ENCODE results near the gene SF3A2. TPM values are rescaled to one million over a fixed set of nuclear protein-coding genes. Genes with fewer than 3 reads are reported as not detected.
A peak's percentile ranks its signal among the peaks of the same experiment; 100 is the strongest.

SF3A2 gene
- total RNA-seq, 1 experiment from 2014 or later: 36.9 TPM

DNA sequence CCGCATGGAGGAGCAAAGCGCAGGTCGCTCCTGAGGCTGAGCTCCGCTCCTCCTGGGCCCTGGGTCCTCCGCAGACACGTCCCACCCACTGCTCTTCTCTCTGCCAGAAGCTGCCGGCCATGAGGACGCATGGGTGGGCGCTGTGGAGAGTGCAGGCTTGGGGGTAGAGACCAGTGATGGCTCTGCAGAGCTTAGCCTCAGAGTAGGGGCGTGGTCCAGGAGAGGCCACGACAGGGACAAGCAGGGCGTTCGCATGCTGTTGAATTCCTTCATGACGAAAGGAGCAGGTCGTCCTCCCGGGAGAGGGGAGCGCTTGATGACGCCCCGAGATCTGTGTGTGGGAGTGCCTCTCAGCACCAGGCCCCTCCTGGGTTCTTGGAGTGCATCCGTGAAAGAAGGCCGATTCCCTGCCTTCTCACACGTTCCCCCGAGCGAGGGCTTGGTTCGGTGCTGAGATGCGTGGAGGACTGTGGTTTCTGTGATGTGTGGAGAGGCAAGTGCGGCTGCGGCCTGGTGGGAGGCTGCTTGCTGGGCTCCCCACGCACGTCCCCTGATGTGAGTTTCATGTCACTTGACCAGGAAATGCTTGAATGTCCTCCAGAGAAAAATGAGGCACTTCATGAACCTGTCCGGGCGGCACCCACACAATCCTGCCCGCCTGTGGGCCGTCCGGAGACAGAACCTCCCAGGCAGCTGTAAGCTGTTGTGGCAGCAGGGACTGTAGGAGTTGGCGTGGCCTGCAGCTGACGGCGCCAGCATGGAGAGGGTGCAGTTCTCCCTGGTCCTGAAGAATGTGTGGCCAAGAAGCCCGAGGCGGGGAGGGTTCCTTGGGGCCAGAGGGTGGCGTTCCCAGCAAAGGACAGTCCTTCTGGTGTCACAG lies 4.5 kb downstream of the SF3A2 start:
- DNase-seq (ENCODE audit: low read depth): no peak

DNA sequence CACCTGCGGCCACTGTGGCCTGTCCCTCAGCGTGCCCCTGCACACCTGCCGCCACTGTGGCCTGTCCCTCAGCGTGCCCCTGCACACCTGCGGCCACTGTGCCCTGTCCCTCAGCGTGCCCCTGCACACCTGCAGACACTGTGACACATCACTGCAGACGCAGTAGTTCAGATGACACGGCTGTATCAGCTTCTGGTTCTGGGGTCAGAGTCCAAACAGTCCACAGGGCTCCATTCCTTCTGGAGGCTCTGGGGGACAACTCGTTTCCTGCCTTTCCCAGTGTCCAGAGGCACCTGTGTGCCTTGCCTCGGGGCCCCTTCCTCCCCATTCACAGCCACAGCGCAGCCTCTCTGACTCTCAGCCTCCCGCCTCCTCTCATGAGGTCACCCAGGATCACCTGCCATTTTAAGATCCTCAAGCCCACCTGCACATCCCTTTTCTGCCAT lies 5.5 kb downstream of the SF3A2 start:
- DNase-seq (ENCODE audit: low read depth): no peak

DNA sequence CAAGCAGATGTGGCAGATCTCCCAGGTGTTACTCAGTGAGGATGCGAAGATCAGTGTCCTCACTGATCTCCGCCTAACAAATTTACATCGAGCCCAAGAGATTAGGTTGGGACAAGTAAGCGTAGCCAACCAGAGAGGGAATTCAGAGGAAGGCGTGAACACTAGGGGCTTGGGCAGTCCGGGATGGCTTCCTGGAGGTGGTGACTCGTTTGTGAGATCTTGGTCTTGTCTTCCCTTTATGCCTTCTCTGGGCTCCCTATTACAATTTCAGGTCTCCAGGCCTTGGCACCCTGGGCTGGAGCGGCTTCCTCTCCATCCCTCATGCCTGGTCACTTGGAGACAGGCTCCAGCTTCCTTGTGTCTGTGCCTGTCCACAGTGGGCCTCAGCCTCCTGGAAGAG lies 6.2 kb downstream of the SF3A2 start:
- no peak for DNase-seq (ENCODE audit: low read depth)

DNA sequence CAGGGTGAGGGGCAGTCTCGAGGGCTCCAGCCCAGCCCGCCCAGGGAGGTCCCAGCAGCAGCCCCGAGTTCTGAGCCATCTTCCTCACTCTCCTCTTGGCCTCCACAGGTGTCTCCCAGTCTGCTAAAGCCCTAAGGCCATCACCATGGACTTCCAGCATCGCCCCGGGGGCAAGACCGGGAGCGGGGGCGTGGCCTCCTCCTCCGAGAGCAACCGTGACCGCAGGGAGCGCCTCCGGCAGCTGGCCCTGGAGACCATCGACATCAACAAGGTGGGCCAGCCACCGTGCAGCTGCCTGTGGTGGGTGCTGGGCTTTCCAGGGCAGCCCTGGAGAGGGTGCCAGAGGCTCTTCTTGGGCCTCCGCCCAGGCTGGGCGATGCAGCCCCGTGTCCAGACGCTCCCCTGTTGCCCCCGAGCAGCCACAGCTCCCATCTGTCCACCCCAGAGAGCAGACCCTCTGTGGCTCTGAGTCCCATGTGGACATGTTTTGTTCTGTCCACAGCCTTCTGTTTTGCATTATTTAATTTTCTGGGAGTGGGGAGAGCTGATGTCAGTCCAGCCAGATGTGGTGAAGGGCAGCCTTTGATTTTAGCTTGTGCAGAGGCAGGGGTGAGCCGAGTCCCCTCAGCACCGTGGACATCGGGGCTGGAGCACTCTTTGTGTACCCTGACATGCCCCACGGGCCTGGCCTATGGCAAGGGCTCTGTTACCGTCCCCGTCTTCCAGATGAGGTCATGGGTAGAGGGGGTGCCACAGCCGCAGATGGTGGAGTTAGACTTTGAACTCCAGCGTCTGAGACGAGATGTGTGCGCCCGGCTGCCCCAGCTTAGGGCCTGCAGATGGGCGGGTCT lies 6.9 kb downstream of the SF3A2 start:
- no peak for DNase-seq (ENCODE audit: low read depth)

DNA sequence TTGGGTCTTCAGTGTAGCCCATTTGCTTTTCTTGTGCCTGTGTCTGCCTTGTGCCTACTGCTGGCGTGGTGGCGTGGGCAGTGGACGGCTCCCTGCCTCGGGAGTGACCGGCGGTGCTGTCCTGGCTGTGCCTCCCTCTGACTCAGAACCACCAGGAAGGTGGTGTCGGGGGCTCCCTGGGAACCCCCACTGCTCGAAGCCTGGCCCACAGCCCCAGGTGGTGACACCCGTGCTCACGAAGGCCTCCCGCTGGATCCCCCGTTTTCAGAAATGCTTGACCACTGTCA lies 7.4 kb downstream of the SF3A2 start:
- no peak for DNase-seq (ENCODE audit: low read depth)

DNA sequence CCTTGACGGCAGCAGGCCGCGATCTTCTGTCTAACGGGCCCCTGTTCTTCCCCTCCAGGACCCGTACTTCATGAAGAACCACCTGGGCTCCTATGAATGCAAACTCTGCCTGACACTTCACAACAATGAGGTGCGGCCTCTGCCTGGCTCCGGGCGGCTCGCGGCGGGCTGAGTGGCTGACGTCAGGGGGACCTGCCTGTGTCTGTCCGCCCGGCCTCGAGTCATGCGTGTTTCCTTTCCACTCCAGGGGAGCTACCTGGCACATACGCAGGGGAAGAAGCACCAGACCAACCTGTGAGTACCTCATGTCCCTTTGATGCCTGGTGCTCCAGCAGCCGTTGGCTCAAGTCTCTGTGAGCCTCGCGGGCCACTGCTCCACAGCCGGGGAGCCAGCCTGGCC lies 7.9 kb downstream of the SF3A2 start:
- no peak for DNase-seq (ENCODE audit: low read depth)

DNA sequence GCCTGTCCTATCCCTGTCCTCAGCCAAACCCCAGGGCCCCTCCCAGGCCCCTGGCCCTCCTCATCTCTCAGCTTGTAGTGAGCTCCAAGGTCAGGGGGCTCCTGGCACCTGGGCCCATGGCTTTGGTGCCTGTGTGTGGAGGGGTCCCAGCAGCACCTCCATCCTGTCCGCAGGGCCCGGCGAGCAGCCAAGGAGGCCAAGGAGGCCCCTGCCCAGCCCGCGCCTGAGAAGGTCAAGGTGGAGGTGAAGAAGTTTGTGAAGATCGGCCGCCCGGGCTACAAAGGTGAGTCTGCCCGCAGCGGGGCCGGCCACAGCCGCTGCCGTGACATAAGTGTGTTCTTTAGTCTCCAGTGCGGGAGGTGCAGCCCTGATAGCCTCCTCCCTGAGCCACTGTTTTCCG lies 8.6 kb downstream of the SF3A2 start:
- no peak for DNase-seq (ENCODE audit: low read depth)

DNA sequence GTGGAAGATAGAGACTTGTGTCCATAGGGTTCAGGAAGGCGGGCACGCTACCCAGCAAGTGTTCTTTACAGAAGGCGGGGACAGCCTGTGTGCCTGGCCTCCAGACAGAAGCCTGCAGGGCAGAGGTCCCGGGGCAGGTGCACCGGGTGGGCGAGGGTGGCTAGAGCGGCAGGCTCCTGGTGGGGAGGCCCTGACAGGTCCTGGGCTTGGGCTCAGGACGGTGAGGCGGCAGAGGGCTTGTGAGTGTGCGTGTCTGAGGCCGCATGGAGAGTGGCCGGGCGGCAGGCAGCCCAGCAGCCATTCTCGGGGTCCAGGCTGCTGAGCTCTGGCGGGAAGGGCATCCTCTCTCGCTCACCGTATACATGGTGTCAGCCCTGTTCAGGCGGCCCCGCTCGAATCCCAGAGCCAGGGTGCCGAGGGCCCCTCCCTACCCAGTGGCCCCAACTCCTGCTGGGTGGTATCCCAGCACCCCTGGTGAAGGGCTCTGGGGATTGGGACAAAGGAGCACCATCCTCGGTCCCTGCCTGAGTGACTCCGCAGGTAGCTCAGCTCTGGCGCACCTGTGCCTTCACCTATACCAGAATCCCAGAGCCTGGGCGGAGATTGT lies 9.5 kb downstream of the SF3A2 start:
- no peak for DNase-seq (ENCODE audit: low read depth)

DNA sequence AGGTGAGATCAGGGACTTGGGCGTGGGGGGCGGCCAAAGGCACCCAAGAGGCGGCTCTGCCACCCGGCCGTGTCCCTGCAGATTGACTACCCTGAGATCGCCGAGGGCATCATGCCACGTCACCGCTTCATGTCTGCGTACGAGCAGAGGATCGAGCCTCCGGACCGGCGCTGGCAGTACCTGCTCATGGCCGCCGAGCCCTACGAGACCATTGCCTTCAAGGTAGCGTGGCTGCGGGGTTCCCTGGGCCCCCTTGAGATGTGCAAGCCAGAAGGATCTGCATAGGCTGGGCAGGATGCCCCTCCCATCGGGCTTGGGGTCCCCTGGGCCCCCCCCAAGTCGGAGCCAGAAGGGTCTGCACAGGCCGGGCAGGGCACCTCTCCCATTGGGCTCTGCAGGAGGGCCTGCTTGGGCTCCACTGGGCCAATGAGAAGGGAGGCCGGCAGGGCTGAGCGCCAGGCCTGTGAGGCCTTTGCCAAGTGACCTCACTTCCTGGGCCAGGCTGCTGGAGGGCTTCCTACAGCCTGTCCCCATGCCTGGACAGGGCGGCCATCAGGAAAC lies 10.3 kb downstream of the SF3A2 start:
- DNase-seq (ENCODE audit: low read depth): peak; percentile 65

DNA sequence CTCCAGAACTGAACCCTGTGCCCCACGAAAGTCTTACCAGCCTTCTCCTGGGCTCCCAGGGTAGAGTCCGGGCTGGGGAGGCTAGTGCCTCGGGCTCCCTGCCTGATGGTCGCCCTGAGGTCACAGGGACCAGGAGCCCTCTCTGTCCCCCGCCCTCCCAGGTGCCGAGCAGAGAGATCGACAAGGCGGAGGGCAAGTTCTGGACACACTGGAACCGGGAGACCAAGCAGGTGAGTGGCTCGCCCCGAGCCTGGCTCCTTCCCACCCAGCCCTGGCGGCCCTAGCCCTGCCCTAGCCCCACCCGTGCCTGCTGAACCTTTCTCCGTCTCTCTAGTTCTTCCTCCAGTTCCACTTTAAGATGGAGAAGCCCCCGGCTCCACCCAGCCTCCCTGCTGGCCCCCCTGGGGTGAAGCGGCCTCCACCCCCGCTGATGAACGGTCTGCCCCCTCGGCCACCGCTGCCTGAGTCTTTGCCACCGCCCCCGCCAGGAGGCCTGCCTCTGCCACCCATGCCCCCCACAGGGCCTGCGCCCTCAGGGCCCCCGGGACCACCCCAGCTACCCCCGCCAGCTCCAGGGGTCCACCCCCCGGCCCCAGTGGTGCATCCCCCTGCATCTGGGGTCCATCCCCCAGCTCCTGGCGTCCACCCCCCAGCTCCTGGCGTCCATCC lies 10.9 kb downstream of the SF3A2 start:
- no peak for DNase-seq (ENCODE audit: low read depth)

DNA sequence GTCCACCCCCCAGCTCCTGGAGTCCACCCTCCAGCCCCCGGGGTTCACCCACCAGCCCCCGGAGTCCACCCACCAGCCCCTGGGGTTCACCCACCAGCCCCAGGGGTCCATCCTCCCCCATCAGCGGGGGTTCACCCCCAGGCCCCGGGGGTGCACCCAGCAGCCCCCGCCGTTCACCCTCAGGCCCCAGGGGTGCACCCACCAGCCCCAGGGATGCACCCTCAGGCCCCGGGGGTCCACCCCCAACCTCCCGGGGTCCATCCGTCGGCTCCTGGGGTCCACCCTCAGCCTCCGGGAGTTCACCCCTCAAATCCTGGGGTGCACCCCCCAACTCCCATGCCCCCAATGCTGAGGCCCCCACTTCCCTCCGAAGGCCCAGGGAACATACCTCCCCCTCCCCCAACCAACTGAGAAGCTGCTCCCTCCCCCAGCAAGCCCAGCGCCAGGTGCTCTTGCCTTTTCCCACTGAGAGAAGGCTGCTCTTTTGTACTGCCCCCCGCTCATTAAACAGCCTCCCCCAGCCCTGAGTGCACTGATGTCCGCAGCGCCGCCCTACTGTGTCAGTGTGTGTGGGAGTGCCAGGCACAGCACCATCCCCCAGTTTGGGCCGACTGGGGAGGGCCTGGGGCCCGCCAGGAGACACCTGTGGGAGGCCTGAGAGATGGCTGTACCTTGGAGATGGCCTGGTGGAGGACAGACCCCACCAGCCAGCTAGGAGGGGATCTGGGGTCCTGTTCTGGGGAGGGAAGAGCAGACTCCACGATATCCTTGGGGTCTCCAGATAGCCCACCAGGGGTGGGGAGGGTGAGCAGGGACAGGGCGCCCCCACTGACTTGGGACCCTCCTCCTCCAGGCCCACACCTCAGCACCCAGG lies 11.7 kb downstream of the SF3A2 start:
- no peak for DNase-seq (ENCODE audit: low read depth)

DNA sequence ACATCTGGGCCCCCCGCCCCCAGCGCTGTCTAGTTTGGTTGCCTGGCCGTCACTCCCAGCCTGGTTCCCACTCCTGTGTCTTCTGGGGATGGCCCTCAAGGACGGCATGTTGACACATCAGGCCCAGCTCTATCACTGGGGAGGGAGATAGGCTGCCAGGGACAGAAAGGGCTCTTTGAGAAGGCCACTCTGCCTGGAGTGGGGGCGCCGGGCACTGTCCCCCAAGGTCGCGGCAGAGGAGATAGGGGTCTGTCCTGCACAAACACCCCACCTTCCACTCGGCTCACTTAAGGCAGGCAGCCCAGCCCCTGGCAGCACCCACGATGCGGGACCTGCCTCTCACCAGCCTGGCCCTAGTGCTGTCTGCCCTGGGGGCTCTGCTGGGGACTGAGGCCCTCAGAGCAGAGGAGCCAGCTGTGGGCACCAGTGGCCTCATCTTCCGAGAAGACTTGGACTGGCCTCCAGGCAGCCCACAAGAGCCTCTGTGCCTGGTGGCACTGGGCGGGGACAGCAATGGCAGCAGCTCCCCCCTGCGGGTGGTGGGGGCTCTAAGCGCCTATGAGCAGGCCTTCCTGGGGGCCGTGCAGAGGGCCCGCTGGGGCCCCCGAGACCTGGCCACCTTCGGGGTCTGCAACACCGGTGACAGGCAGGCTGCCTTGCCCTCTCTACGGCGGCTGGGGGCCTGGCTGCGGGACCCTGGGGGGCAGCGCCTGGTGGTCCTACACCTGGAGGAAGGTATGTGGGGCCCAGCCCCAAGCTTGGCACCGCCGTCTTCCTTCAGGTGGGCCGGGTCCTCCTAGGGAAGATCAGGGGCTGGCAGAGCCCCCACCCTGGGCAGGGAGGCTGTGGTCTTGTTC lies 12.6 kb downstream of the SF3A2 start, which contains the start of gene AMH:
TSS of gene AMH (plus strand) at position 314 of the 857 bp plus-strand sequence. CDS start at position 324, 10 bp downstream.
- DNase-seq (ENCODE audit: low read depth): no peak

DNA sequence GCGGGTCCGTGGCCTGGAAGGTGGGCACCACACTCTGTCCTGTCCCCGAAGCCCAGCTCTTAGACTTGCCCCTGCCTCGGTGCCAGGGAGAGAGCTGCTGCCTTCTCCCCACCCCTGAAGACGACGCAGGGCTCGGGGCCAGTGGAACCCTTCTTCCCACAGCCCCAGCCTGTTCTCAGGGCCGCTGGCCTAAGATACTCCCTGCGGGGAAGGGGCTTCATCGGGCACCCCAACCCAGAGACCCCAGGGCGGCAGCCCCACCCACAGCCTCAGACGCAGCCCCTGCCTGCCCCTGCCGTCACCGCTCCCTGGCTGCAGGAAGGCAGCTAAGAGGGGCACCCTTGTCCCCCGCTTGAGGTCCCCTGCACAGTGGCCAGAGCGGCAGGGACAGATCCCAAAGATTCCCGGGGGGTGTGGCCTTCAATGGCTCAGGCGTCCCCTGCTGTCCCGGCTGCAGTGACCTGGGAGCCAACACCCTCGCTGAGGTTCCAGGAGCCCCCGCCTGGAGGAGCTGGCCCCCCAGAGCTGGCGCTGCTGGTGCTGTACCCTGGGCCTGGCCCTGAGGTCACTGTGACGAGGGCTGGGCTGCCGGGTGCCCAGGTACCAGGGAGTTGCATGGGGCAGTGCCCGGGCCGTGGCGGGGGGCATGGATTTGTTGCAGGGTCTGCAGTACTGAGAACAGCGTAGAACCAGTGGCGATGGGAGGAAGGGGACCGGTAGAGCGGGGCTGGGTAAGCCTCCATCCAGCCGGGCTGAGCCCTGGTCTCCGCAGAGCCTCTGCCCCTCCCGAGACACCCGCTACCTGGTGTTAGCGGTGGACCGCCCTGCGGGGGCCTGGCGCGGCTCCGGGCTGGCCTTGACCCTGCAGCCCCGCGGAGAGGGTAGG lies 13.5 kb downstream of the SF3A2 start:
- no peak for DNase-seq (ENCODE audit: low read depth)

DNA sequence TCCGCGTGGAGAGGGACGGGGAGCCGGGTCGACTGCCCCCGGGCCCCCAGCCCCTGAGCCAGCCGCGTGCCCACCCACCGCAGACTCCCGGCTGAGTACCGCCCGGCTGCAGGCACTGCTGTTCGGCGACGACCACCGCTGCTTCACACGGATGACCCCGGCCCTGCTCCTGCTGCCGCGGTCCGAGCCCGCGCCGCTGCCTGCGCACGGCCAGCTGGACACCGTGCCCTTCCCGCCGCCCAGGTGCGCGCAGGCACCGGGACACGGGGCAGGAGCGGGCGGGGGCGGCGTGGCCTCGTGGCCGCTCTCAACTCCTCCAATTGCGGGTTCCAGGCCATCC lies 14.1 kb downstream of the SF3A2 start:
- DNase-seq (ENCODE audit: low read depth): no peak

DNA sequence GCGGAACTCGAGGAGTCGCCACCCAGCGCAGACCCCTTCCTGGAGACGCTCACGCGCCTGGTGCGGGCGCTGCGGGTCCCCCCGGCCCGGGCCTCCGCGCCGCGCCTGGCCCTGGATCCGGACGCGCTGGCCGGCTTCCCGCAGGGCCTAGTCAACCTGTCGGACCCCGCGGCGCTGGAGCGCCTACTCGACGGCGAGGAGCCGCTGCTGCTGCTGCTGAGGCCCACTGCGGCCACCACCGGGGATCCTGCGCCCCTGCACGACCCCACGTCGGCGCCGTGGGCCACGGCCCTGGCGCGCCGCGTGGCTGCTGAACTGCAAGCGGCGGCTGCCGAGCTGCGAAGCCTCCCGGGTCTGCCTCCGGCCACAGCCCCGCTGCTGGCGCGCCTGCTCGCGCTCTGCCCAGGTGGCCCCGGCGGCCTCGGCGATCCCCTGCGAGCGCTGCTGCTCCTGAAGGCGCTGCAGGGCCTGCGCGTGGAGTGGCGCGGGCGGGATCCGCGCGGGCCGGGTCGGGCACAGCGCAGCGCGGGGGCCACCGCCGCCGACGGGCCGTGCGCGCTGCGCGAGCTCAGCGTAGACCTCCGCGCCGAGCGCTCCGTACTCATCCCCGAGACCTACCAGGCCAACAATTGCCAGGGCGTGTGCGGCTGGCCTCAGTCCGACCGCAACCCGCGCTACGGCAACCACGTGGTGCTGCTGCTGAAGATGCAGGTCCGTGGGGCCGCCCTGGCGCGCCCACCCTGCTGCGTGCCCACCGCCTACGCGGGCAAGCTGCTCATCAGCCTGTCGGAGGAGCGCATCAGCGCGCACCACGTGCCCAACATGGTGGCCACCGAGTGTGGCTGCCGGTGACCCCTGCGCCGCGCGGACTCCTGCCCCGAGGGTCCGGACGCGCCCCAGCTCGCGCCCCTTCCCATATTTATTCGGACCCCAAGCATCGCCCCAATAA lies 14.8 kb downstream of the SF3A2 start:
- DNase-seq (ENCODE audit: low read depth): no peak

DNA sequence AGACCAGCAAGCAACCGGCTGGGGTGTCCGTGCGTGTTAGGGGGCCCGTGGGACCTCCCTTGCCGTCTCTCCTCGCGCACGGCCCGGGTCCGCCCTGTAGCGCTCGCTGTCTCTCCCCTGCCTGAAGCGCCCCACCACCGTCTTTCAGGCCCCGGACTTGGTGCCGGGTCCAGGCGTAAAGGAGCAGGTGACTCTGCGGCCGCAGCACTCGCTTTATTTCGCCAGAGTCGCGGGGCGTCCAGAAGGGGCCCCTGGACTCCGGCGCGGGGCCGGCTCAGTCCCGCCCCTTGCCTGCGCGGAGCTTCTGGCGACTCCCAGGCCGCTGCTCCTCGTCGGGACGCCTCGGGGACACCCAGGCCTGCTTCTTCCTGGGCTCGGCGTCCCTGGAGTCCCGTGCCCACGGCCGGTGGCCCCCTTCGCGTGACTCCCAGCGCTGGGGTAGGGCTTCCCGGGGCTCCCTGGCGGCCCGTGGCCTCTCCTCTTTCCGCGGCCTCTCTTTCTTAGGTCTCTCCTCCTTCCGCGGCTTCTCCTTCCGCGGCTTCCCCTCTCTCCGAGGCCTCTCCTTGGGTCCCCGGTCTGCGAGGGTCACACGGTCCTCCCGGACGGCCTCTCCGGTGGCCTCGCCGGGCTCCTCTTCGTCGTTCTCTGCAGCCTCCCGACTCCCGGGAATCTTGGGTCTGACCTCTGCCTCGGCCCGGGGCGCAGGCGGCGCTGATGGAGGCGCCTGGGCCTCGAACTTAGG lies 15.6 kb downstream of the SF3A2 start:
- DNase-seq (ENCODE audit: low read depth): no peak

DNA sequence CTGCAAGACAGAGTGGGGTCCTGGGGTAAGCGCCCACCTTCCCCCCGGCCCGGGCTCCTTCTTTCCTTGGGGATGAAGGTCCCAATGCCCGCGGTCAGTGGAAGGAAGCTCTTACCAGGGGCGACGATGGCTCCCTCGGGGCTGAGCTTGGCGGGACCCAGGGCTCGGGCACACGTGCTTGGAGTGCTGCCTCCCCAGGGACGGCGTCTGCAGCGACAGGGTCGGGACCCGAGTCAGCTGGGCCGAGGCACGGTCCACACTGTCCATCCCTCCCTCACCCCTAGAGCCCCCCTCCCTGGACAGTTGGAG lies 16.1 kb downstream of the SF3A2 start:
- DNase-seq (ENCODE audit: low read depth): no peak

Data from M059J (cell line).